Duodenal mucosa (tissue), 2 donors: ENCODE data around the gene SLC24A4.

Source experiments
- H3K27ac ChIP-seq: one replicate; pipeline ENCODE4 v1.7.0; 2013; ENCODE audit warnings: low read depth, low read length
- H3K27me3 ChIP-seq, 2 donors: one replicate each; pipeline ENCODE4 v1.7.0; 2013; ENCODE audit warnings: low read length in 2 of 2, control low read depth in 1 of 2; ENCODE audit not compliant: insufficient read depth in 2 of 2, control insufficient read depth in 1 of 2
- H3K36me3 ChIP-seq, 2 donors: one replicate each; pipeline ENCODE4 v1.7.0; 2013; ENCODE audit warnings: low read length in 2 of 2, control low read depth in 1 of 2; ENCODE audit not compliant: insufficient read depth in 2 of 2, control insufficient read depth in 1 of 2
- H3K4me1 ChIP-seq, 2 donors: one replicate each; pipeline ENCODE4 v1.7.0; 2013; ENCODE audit warnings: low read length in 2 of 2, control low read depth in 1 of 2; ENCODE audit not compliant: insufficient read depth in 2 of 2, control insufficient read depth in 1 of 2
- H3K4me3 ChIP-seq, 2 donors: one replicate each; pipeline ENCODE4 v1.7.0; 2013; ENCODE audit warnings: low read length in 2 of 2, low read depth in 1 of 2
- H3K9ac ChIP-seq, 2 donors: one replicate each; pipeline ENCODE4 v1.7.0; 2013; ENCODE audit warnings: low read length in 2 of 2, low read depth in 1 of 2
- H3K9me3 ChIP-seq, 2 donors: one replicate each; pipeline ENCODE4 v1.7.0; 2013; ENCODE audit warnings: low read length in 2 of 2, control low read depth in 1 of 2; ENCODE audit not compliant: control insufficient read depth in 1 of 2

Gene SLC24A4

GRCh38 chr14:92336363-92336762, 13.4 kb downstream of the SLC24A4 start:
- Histone ChIP-seq H3K9me3 (no peaks in the 10 kb centered on the region), H3K27me3 (peaks cover 0 to 3% of the 10 kb centered on the region in 2 donors), H3K4me1 (no peaks in the 10 kb centered on the region), H3K27ac (no peak overlapping the region), H3K36me3 (no peaks in the 10 kb centered on the region), H3K9ac (no peak overlapping the region), H3K4me3 (no peak overlapping the region)

GRCh38 chr14:92339426-92339825, 16.5 kb downstream of the SLC24A4 start:
- Histone ChIP-seq H3K36me3 (no peaks in the 10 kb centered on the region), H3K27me3 (peaks cover 0 to 3% of the 10 kb centered on the region in 2 donors), H3K27ac (no peak overlapping the region), H3K4me1 (no peaks in the 10 kb centered on the region), H3K4me3 (no peak overlapping the region), H3K9ac (no peak overlapping the region), H3K9me3 (no peaks in the 10 kb centered on the region)

- Histone ChIP-seq H3K9me3 (no peaks in the 10 kb centered on the region), H3K27me3 (peaks cover 0 to 3% of the 10 kb centered on the region in 2 donors)
These were observed 17.1 kb downstream of the SLC24A4 start for GRCh38 chr14:92340071-92340470.

GRCh38 chr14:92340931-92341330, 18.0 kb downstream of the SLC24A4 start:
- Histone ChIP-seq H3K36me3 (no peaks in the 10 kb centered on the region), H3K4me3 (no peak overlapping the region), H3K27me3 (peaks cover 0 to 3% of the 10 kb centered on the region in 2 donors), H3K27ac (no peak overlapping the region), H3K4me1 (no peaks in the 10 kb centered on the region), H3K9me3 (no peaks in the 10 kb centered on the region), H3K9ac (no peak overlapping the region)

More at GRCh38 chr14:92340071-92340470, 17.1 kb downstream of the SLC24A4 start:
- H3K36me3 ChIP-seq, result no peaks in the 10 kb centered on the region
- no peak overlapping the region for H3K4me3 ChIP-seq
- no peaks in the 10 kb centered on the region for H3K4me1 ChIP-seq
- H3K27ac ChIP-seq, result no peak overlapping the region
- H3K9ac ChIP-seq, result no peak overlapping the region

GRCh38 chr14:92341791-92342190, 18.8 kb downstream of the SLC24A4 start:
- H3K4me3 ChIP-seq, result no peak overlapping the region
- H3K27me3 ChIP-seq, result peaks cover 2 to 3% of the 10 kb centered on the region in 2 donors
- no peak overlapping the region for H3K9ac ChIP-seq
- no peaks in the 10 kb centered on the region for H3K4me1 ChIP-seq
- no peak overlapping the region for H3K27ac ChIP-seq
- H3K9me3 ChIP-seq, result no peaks in the 10 kb centered on the region
- H3K36me3 ChIP-seq, result no peaks in the 10 kb centered on the region

- Histone ChIP-seq H3K9ac (no peak overlapping the region), H3K4me1 (no peaks in the 10 kb centered on the region), H3K27ac (no peak overlapping the region), H3K27me3 (peaks cover 0 to 2% of the 10 kb centered on the region in 2 donors), H3K4me3 (no peak overlapping the region), H3K9me3 (no peaks in the 10 kb centered on the region), H3K36me3 (no peaks in the 10 kb centered on the region)
These were observed 25.2 kb downstream of the SLC24A4 start for GRCh38 chr14:92348154-92348553.

- Histone ChIP-seq H3K9me3 (no peaks in the 10 kb centered on the region), H3K4me3 (no peak overlapping the region), H3K9ac (no peak overlapping the region), H3K4me1 (no peaks in the 10 kb centered on the region), H3K27ac (no peak overlapping the region), H3K27me3 (no peaks in the 10 kb centered on the region), H3K36me3 (no peaks in the 10 kb centered on the region)
These were observed 28.8 kb downstream of the SLC24A4 start for GRCh38 chr14:92351750-92352149.

GRCh38 chr14:92352158-92352985, 29.4 kb downstream of the SLC24A4 start:
- Histone ChIP-seq H3K4me1 (no peaks in the 10 kb centered on the region), H3K9ac (no peak overlapping the region), H3K36me3 (no peaks in the 10 kb centered on the region), H3K4me3 (no peak overlapping the region), H3K27me3 (no peaks in the 10 kb centered on the region), H3K27ac (no peak overlapping the region), H3K9me3 (no peaks in the 10 kb centered on the region)

GRCh38 chr14:92353447-92353846, 30.5 kb downstream of the SLC24A4 start:
- Histone ChIP-seq H3K9ac (no peak overlapping the region), H3K36me3 (no peaks in the 10 kb centered on the region), H3K4me1 (no peaks in the 10 kb centered on the region), H3K4me3 (no peak overlapping the region), H3K27me3 (no peaks in the 10 kb centered on the region), H3K27ac (no peak overlapping the region), H3K9me3 (no peaks in the 10 kb centered on the region)

GRCh38 chr14:92356677-92357076, 33.7 kb downstream of the SLC24A4 start:
- Histone ChIP-seq H3K9me3 (no peaks in the 10 kb centered on the region), H3K9ac (no peak overlapping the region), H3K36me3 (no peaks in the 10 kb centered on the region), H3K27me3 (no peaks in the 10 kb centered on the region), H3K4me3 (no peak overlapping the region), H3K4me1 (no peaks in the 10 kb centered on the region), H3K27ac (no peak overlapping the region)
